Liver (tissue), 9 donors: Measurements from ENCODE around the gene KCNMB1. TPM values are rescaled to one million over a fixed set of nuclear protein-coding genes. Genes with fewer than 3 reads are reported as not detected.

ENCODE experiments used
- DNase-seq: peaks from one replicate; pipeline ENCODE4 v3.0.0-alpha.2; 2017; ENCODE audit warnings: low spot score
- H3K27ac ChIP-seq, 2 donors: one replicate each; pipeline ENCODE4 v1.7.0; 2013; ENCODE audit warnings: inconsistent platforms in 2 of 2, low read length in 2 of 2, control low read depth in 1 of 2, low read depth in 1 of 2, mild to moderate bottlenecking in 1 of 2
- H3K27me3 ChIP-seq, 4 donors: one replicate each; pipeline versions ENCODE4 v1.6.1 to v1.7.0; 2013; ENCODE audit warnings: low read length in 3 of 4, inconsistent platforms in 1 of 4, mild to moderate bottlenecking in 1 of 4, moderate library complexity in 1 of 4; ENCODE audit not compliant: control insufficient read depth in 4 of 4, insufficient read depth in 4 of 4
- H3K36me3 ChIP-seq, 4 donors: one replicate each; pipeline versions ENCODE4 v1.6.1 to v1.7.0; 2013; ENCODE audit warnings: low read length in 3 of 4, mild to moderate bottlenecking in 3 of 4, low read depth in 1 of 4, moderate library complexity in 1 of 4; ENCODE audit not compliant: control insufficient read depth in 4 of 4, insufficient read depth in 3 of 4
- H3K4me1 ChIP-seq, 4 donors: one replicate each; pipeline versions ENCODE4 v1.6.1 to v1.7.0; 2013; ENCODE audit warnings: low read length in 3 of 4, mild to moderate bottlenecking in 3 of 4, moderate library complexity in 1 of 4; ENCODE audit not compliant: control insufficient read depth in 4 of 4, insufficient read depth in 4 of 4
- H3K4me3 ChIP-seq, 3 donors: one replicate each; pipeline versions ENCODE4 v1.6.1 to v1.7.0; 2013; ENCODE audit warnings: low read length in 3 of 3, control low read depth in 1 of 3, low read depth in 1 of 3, mild to moderate bottlenecking in 1 of 3
- H3K9ac ChIP-seq, 2 donors: one replicate each; pipeline ENCODE4 v1.7.0; 2013; ENCODE audit warnings: low read length in 2 of 2, mild to moderate bottlenecking in 2 of 2, moderate library complexity in 2 of 2, control low read depth in 1 of 2, low read depth in 1 of 2
- H3K9me3 ChIP-seq, 4 donors: one replicate each; pipeline versions ENCODE4 v1.6.1 to v1.7.0; 2013; ENCODE audit warnings: low read length in 3 of 4; ENCODE audit not compliant: control insufficient read depth in 4 of 4
- FOXA2 ChIP-seq: IDR thresholded peaks from 2 replicates; pipeline ENCODE4 v1.6.1; 2016; ENCODE audit warnings: antibody characterized with exemption
- GABPA ChIP-seq, 2 donors: IDR thresholded peaks in 1 of 2; conservative IDR thresholded peaks in 1 of 2; 2 replicates each; pipeline ENCODE4 v1.6.1; 2016; ENCODE audit warnings: antibody characterized with exemption in 2 of 2, mild to moderate bottlenecking in 1 of 2, moderate library complexity in 1 of 2
- JUND ChIP-seq, 2 donors: IDR thresholded peaks; 2 replicates each; pipeline ENCODE4 v1.6.1; 2016; ENCODE audit warnings: antibody characterized with exemption in 2 of 2
- NR2F2 ChIP-seq: IDR thresholded peaks from 2 replicates; pipeline ENCODE4 v1.6.1; 2016; ENCODE audit warnings: antibody characterized with exemption
- RAD21 ChIP-seq, 2 donors: IDR thresholded peaks; 2 replicates each; pipeline ENCODE4 v1.6.1; 2016; ENCODE audit warnings: antibody characterized with exemption in 2 of 2, mild to moderate bottlenecking in 2 of 2
- RXRA ChIP-seq, 2 donors: IDR thresholded peaks; 2 replicates each; pipeline ENCODE4 v1.6.1; 2017 to 2018; ENCODE audit warnings: antibody characterized with exemption in 2 of 2, mild to moderate bottlenecking in 1 of 2
- SP1 ChIP-seq: IDR thresholded peaks from 2 replicates; pipeline ENCODE4 v1.6.1; 2018; ENCODE audit warnings: antibody characterized with exemption, mild to moderate bottlenecking
- TAF1 ChIP-seq: conservative IDR thresholded peaks from 2 replicates; pipeline ENCODE4 v1.6.1; 2016; ENCODE audit warnings: antibody characterized with exemption, mild to moderate bottlenecking
- YY1 ChIP-seq: IDR thresholded peaks from 2 replicates; pipeline ENCODE4 v1.6.1; 2016; ENCODE audit warnings: antibody characterized with exemption, mild to moderate bottlenecking
- WGBS: extraction: QIAGEN DNeasy Blood & Tissue Kit; methylation state at CpG from one replicate; pipeline ENCODE4 v1.1.7; 2013; 5-methylcytosine and 5-hydroxymethylcytosine counted together
- polyA plus RNA-seq, 2 donors: library from polyadenylated mRNA; stranded (reverse) in 1 of 2; unstranded in 1 of 2; fragments of 200-250 nt in 1 of 2; fragments of >200 nt in 1 of 2; fragmentation: Nextera tagmentation in 1 of 2; extraction: Ambion mirVana in 1 of 2; gene quantifications; one replicate each; pipeline versions ENCODE4 v1.2.1 to v1.2.3, GENCODE V29; 2013 to 2015
- total RNA-seq, 2 donors: library from RNA; depleted of rRNA; stranded (reverse); fragments of >200 nt; gene quantifications; one replicate each; pipeline ENCODE4 v1.2.3, GENCODE V29; 2014
- TF ChIP-seq, protein P1 (sequence below): IDR thresholded peaks from 2 replicates; pipeline ENCODE4 v1.6.1; 2016; ENCODE audit warnings: antibody characterized with exemption
- TF ChIP-seq, protein P2 (sequence below): fragments of 150-350 bp; IDR thresholded peaks from 2 replicates; pipeline ENCODE4 v1.5.1; 2017; ENCODE audit warnings: improper control_type of control experiment, low read depth, low read length; ENCODE audit not compliant: missing input control
- TF ChIP-seq, protein P3 (sequence below): IDR thresholded peaks from 2 replicates; pipeline ENCODE4 v1.6.1; 2016; ENCODE audit warnings: antibody characterized with exemption
- donor health status: healthy.
- donor health status: healthy.
- donor health status: healthy.
- donor health status: healthy.
- donor health status: healthy.

KCNMB1 gene
- total and polyA plus RNA-seq, 4 donors = 0.04 to 0.31 (median 0.20) TPM

DNA sequence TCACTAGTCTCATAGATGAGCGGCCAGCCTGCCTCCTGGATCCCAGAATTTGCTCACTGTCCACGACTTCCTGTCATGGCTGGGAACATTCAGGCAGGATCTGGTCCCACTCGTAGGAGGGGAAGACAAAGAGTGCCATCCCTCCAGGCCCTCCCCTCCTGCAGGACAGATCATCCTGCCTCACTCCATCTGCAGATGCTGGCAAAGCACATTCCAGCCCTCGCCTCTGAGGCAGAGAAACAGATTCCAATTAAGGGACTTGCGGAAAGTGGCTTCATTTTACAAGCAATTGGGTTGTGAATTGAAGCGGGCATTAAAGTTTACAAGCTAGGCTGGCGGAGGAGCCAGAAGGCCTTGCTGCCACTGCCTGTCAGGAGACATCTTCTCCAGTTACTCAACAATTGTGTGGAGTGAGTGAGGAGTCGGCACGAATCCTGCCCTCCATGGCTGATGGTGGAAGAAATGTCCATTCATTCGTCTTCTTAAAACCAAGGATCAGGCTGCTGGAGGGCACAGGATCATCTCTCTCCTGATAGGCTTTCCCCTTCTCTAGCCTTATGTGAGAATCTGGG lies 41.8 kb upstream of the KCNMB1 start:
- peaks cover 0 to 2% (median 0%) of the 10 kb centered on the region in 4 donors for H3K9me3 ChIP-seq
- no peak for DNase-seq
- 75% methylated on average over 10 of the region's 10 CpGs for WGBS

DNA sequence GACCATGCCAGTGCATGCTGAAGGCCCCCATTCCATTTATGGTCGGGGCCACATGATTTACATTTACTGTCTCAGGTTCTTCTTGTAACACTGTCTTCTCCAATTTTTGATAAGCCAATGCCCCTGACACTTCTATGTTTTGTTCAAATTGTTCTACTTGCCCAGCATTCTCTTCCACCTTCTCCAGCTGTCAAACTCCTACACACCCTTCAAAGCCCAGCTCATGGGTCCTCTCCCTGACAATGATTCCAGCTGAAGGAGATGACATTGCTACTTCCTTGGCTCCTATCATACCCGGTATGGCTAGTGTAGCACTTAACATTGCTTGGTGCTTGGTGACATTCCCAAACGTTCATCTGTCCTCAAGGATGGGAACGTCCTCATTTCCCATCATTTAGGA lies 41.1 kb upstream of the KCNMB1 start:
- DNase-seq = no peak

More for the DNA sequence above, 41.8 kb upstream of the KCNMB1 start:
- H3K4me1 ChIP-seq = no peaks in the 10 kb centered on the region
- H3K27ac ChIP-seq = no peak overlapping the region
- H3K4me3 ChIP-seq = no peak overlapping the region
- no peaks in the 10 kb centered on the region for H3K36me3 ChIP-seq
- TF ChIP-seq GABPA (IDR thresholded peaks at IDR 0.05 in 1 of 2, conservative IDR thresholded peaks at IDR 0.05 in 1 of 2) (no peak), TAF1 (no peak), RXRA (IDR thresholded peaks at IDR 0.05) (no peak), RAD21 (IDR thresholded peaks at IDR 0.05) (no peak), FOXA2 (no peak)
- TF ChIP-seq, protein P1, sequence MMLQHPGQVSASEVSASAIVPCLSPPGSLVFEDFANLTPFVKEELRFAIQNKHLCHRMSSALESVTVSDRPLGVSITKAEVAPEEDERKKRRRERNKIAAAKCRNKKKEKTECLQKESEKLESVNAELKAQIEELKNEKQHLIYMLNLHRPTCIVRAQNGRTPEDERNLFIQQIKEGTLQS = no peak
- TF ChIP-seq, protein P2, sequence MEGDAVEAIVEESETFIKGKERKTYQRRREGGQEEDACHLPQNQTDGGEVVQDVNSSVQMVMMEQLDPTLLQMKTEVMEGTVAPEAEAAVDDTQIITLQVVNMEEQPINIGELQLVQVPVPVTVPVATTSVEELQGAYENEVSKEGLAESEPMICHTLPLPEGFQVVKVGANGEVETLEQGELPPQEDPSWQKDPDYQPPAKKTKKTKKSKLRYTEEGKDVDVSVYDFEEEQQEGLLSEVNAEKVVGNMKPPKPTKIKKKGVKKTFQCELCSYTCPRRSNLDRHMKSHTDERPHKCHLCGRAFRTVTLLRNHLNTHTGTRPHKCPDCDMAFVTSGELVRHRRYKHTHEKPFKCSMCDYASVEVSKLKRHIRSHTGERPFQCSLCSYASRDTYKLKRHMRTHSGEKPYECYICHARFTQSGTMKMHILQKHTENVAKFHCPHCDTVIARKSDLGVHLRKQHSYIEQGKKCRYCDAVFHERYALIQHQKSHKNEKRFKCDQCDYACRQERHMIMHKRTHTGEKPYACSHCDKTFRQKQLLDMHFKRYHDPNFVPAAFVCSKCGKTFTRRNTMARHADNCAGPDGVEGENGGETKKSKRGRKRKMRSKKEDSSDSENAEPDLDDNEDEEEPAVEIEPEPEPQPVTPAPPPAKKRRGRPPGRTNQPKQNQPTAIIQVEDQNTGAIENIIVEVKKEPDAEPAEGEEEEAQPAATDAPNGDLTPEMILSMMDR = no peak
- peaks cover 0 to 3% (median 0%) of the 10 kb centered on the region in 4 donors for H3K27me3 ChIP-seq
- no peak overlapping the region for H3K9ac ChIP-seq

DNA sequence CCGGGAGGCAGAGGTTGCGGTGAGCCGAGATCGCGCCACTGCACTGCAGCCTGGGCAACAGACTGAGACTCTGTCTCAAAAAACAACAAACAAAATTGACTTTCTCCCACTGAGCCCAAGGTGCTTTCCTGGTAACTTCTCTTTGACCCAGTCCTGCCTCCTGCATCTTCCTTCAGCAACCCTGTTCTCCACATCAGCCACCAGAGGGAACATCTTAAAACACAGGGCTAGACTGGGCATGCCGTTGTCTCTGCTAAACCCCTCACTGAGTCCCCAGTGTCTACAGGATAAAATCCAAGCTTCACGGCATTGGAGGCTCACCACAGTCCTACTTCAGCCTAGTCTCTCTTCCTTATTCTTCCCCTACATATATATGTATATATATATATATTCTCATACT lies 39.8 kb upstream of the KCNMB1 start:
- no peak for TF ChIP-seq RXRA (IDR thresholded peaks at IDR 0.05)
- TF ChIP-seq RAD21 (IDR thresholded peaks at IDR 0.05) = no peak
- Histone ChIP-seq H3K9me3 (peaks cover 0 to 2% (median 0%) of the 10 kb centered on the region in 4 donors), H3K36me3 (no peaks in the 10 kb centered on the region), H3K27ac (no peak overlapping the region), H3K9ac (no peak overlapping the region), H3K4me1 (no peaks in the 10 kb centered on the region), H3K27me3 (peaks cover 0 to 3% (median 0%) of the 10 kb centered on the region in 4 donors), H3K4me3 (no peak overlapping the region)
- WGBS = 69% methylated on average over 7 of the region's 7 CpGs
- no peak for DNase-seq

More for the DNA sequence above, 41.1 kb upstream of the KCNMB1 start:
- H3K27me3 ChIP-seq = peaks cover 0 to 3% (median 0%) of the 10 kb centered on the region in 4 donors
- TF ChIP-seq, protein P1 = no peak
- no peak for TF ChIP-seq YY1
- TF ChIP-seq JUND (IDR thresholded peaks at IDR 0.05) = no peak
- TF ChIP-seq NR2F2 = no peak
- TF ChIP-seq, protein P3, sequence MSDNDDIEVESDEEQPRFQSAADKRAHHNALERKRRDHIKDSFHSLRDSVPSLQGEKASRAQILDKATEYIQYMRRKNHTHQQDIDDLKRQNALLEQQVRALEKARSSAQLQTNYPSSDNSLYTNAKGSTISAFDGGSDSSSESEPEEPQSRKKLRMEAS = no peak
- TF ChIP-seq SP1 = no peak
- no peaks in the 10 kb centered on the region for H3K36me3 ChIP-seq
- H3K9ac ChIP-seq = no peak overlapping the region
- no peak overlapping the region for H3K27ac ChIP-seq
- no peak overlapping the region for H3K4me3 ChIP-seq
- H3K4me1 ChIP-seq = no peaks in the 10 kb centered on the region
- peaks cover 0 to 2% (median 0%) of the 10 kb centered on the region in 4 donors for H3K9me3 ChIP-seq
- WGBS = 55% methylated on average over 4 of the region's 4 CpGs
